ENCODE data around the gene GEMIN5. TPM values are rescaled to one million over a fixed set of nuclear protein-coding genes. Genes with fewer than 3 reads are reported as not detected.

GEMIN5 gene
- total RNA-seq, 1 donor from 2014 or later: 11.0 TPM

GRCh38 chr5:154948313-154948712 is 10.3 kb upstream of the GEMIN5 start:
- H3K4me1 ChIP-seq: no peaks in the 10 kb centered on the region
- intact Hi-C loops (cut with DNase I): no loop called here
- H3K4me3 ChIP-seq: no peak overlapping the region

GRCh38 chr5:154947778-154948177 is 9.8 kb upstream of the GEMIN5 start:
- H3K36me3 ChIP-seq: peaks cover 0 to 7% of the 10 kb centered on the region in 2 donors
- intact Hi-C loops (cut with DNase I): no loop called here
- no peak for DNase-seq (ENCODE audit: low spot score in 2 of 2)
- no peaks in the 10 kb centered on the region for H3K9me3 ChIP-seq
- no peak overlapping the region for H3K27ac ChIP-seq
- no peaks in the 10 kb centered on the region for H3K27me3 ChIP-seq
- H3K4me1 ChIP-seq: peaks cover 0 to 2% of the 10 kb centered on the region in 2 donors
- H3K4me3 ChIP-seq: no peak overlapping the region
- TF ChIP-seq CTCF (IDR thresholded peaks at IDR 0.05): no peak

More at GRCh38 chr5:154948313-154948712, 10.3 kb upstream of the GEMIN5 start:
- Histone ChIP-seq H3K27me3 (no peaks in the 10 kb centered on the region), H3K27ac (no peak overlapping the region), H3K9me3 (no peaks in the 10 kb centered on the region), H3K36me3 (peaks cover 0 to 7% of the 10 kb centered on the region in 2 donors)
- DNase-seq (ENCODE audit: low spot score in 2 of 2): no peak
- no peak for TF ChIP-seq CTCF (IDR thresholded peaks at IDR 0.05)

- peak; percentile 14 to 54 (median 52) for TF ChIP-seq CTCF (IDR thresholded peaks at IDR 0.05)
These were observed 7.8 kb upstream of the GEMIN5 start for GRCh38 chr5:154945695-154946301.

GRCh38 chr5:154944716-154945115 is 6.7 kb upstream of the GEMIN5 start:
- Histone ChIP-seq H3K4me3 (no peak overlapping the region), H3K27me3 (no peaks in the 10 kb centered on the region), H3K4me1 (peaks cover 0 to 13% of the 10 kb centered on the region in 2 donors), H3K36me3 (no peaks in the 10 kb centered on the region), H3K27ac (no peak overlapping the region), H3K9me3 (no peaks in the 10 kb centered on the region)
- DNase-seq (ENCODE audit: low spot score in 2 of 2): no peak
- intact Hi-C loops (cut with DNase I): loop anchor here (5.0 kb wide), 1 partner anchor 187 kb away; the partner anchor contains the start of gene LARP1
- no peak for TF ChIP-seq CTCF (IDR thresholded peaks at IDR 0.05)

More at GRCh38 chr5:154945695-154946301, 7.8 kb upstream of the GEMIN5 start:
- H3K27me3 ChIP-seq: no peaks in the 10 kb centered on the region
- H3K9me3 ChIP-seq: no peaks in the 10 kb centered on the region
- DNase-seq (ENCODE audit: low spot score in 2 of 2): no peak
- H3K4me3 ChIP-seq: no peak overlapping the region
- intact Hi-C loops (cut with DNase I): no loop called here
- no peak overlapping the region for H3K27ac ChIP-seq
- H3K4me1 ChIP-seq: peaks cover 0 to 13% of the 10 kb centered on the region in 2 donors
- H3K36me3 ChIP-seq: peaks cover 0 to under 1% of the 10 kb centered on the region in 2 donors

- no peak for DNase-seq (ENCODE audit: low spot score in 2 of 2)
- Histone ChIP-seq H3K4me3 (no peak overlapping the region), H3K4me1 (peaks cover 0 to 15% of the 10 kb centered on the region in 2 donors), H3K36me3 (no peaks in the 10 kb centered on the region), H3K9me3 (no peaks in the 10 kb centered on the region), H3K27ac (no peak overlapping the region), H3K27me3 (no peaks in the 10 kb centered on the region)
- no peak for TF ChIP-seq CTCF (IDR thresholded peaks at IDR 0.05)
- intact Hi-C loops (cut with DNase I): loop anchor here (5.0 kb wide), 1 partner anchor 186 kb away; the partner anchor contains the start of gene LARP1
These were observed 5.5 kb upstream of the GEMIN5 start for GRCh38 chr5:154943527-154943926.
